GM20000 (cell line): ENCODE measurements around the gene QSER1.
"Not testable (repeated sequence)": the region's sequence is repeated elsewhere in the genome, so short reads cannot be mapped to it uniquely, and the experiment has no call there.

Experiments used
- DNase-seq: peaks from one replicate; pipeline ENCODE4 v3.0.0; 2012; ENCODE audit warnings: low spot score
- CTCF ChIP-seq: IDR thresholded peaks from 2 replicates; pipeline ENCODE4 v1.5.1; 2012; ENCODE audit warnings: mild to moderate bottlenecking, control low read depth; ENCODE audit errors: extremely low read depth, missing control alignments

QSER1 gene

GRCh38 chr11:32935462-32936029 lies 42.9 kb downstream of the QSER1 start:
- no peak for DNase-seq
- TF ChIP-seq CTCF = no peak

GRCh38 chr11:32936178-32936577 lies 43.6 kb downstream of the QSER1 start:
- DNase-seq = not testable (repeated sequence)

GRCh38 chr11:32937283-32937682 lies 44.7 kb downstream of the QSER1 start:
- DNase-seq = not testable (repeated sequence)

GRCh38 chr11:32939046-32939445 lies 46.4 kb downstream of the QSER1 start:
- TF ChIP-seq CTCF = no peak

GRCh38 chr11:32939866-32940265 lies 47.3 kb downstream of the QSER1 start:
- no peak for DNase-seq
- TF ChIP-seq CTCF = no peak

More at GRCh38 chr11:32939046-32939445, 46.4 kb downstream of the QSER1 start:
- DNase-seq = peak; percentile 48

GRCh38 chr11:32940865-32941264 lies 48.3 kb downstream of the QSER1 start:
- peak; percentile 38 for DNase-seq
- no peak for TF ChIP-seq CTCF

- TF ChIP-seq CTCF = no peak
- DNase-seq = no peak
Measured at GRCh38 chr11:32947978-32948377, 55.4 kb downstream of the QSER1 start.

- DNase-seq = no peak
- no peak for TF ChIP-seq CTCF
Measured at GRCh38 chr11:32949739-32950138, 57.1 kb downstream of the QSER1 start.
